Muscle of arm (tissue), 12 donors: ENCODE results near the gene HS1BP3. TPM values are rescaled to one million over a fixed set of nuclear protein-coding genes. Genes with fewer than 3 reads are reported as not detected.

Experiments
- DNase-seq: peaks from one replicate; pipeline ENCODE4 v3.0.0-alpha.2; 2013
- polyA plus RNA-seq, 12 donors: library from polyadenylated mRNA; unstranded; fragments of 120-200 nt; gene quantifications; one replicate each; pipeline ENCODE4 v1.2.1, GENCODE V29; 2013; ENCODE audit not compliant: insufficient read length in 12 of 12

HS1BP3 gene
- polyA plus RNA-seq, 12 donors, result 6.0 to 20.7 (median 8.5) TPM; not detected in 1

GRCh38 chr2:20589975-20590703 is 60.8 kb downstream of the HS1BP3 start:
- DNase-seq, result no peak

- DNase-seq, result no peak
Measured at GRCh38 chr2:20588918-20589871, 61.7 kb downstream of the HS1BP3 start.

DNA sequence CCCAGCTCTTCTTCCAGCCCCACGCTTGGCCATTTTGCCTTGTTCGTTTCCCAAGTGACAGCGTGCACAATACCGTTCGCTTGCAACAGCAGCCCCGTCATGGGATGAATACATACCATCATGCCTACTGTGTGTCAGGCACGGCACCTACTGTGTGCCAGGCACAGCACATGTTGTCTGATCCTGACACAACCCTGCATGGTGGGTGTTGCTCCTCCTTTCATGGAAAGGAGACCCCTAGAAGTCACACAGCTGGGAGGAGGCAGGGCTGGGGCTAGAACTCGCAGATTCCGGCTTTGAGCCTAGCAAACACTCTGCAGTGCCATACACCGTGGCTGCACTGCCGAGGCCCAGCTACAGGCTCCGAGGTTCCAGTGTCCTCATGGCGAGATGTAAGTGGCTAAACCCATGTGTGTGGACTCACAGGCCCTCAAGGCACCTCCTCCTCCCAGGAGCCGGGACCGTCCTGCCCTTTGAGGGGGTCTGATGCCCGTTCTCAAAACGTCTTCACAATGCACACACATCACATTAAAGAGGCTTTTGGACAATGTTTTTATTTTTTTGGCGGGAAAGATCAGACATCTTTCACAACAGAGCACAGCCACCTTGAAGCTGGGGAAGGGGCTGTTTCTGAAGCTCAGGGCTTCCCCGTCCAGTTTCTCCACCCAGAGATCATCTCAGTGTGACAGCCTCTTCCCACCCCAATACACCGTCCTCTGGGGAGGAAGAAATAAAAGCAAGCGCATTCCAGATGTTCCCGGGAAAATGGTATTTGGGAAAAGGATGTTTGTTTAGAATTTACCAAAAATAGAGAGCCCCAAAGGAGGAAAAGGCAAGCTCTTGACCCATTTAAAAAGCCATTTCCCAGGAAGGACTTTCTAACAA is 64.9 kb downstream of the HS1BP3 start:
- DNase-seq, result no peak

DNA sequence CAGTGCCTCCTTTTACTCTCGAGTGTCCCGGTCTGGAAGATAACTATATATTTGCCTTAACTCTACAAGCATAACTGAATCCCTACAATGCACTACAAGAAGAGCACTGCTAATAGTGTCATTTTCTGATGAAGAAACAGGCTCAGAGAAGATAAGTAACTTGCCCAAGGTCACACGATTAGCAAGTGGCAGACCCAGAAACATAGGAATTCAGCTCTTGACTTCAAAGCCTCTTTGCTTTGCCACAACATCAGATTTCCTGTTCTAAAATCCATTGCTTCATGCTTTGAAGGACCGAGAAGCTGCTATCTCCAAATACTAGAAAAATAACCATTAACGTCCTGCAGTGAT is 65.6 kb downstream of the HS1BP3 start:
- no peak for DNase-seq

- DNase-seq, result peak; percentile 48
Measured at GRCh38 chr2:20584399-20585358, 66.2 kb downstream of the HS1BP3 start.

- no peak for DNase-seq
Measured at GRCh38 chr2:20584045-20584398, 66.9 kb downstream of the HS1BP3 start.

GRCh38 chr2:20583425-20583881 is 67.4 kb downstream of the HS1BP3 start:
- no peak for DNase-seq

- no peak for DNase-seq
Measured at GRCh38 chr2:20582600-20583221, 68.2 kb downstream of the HS1BP3 start.

DNA sequence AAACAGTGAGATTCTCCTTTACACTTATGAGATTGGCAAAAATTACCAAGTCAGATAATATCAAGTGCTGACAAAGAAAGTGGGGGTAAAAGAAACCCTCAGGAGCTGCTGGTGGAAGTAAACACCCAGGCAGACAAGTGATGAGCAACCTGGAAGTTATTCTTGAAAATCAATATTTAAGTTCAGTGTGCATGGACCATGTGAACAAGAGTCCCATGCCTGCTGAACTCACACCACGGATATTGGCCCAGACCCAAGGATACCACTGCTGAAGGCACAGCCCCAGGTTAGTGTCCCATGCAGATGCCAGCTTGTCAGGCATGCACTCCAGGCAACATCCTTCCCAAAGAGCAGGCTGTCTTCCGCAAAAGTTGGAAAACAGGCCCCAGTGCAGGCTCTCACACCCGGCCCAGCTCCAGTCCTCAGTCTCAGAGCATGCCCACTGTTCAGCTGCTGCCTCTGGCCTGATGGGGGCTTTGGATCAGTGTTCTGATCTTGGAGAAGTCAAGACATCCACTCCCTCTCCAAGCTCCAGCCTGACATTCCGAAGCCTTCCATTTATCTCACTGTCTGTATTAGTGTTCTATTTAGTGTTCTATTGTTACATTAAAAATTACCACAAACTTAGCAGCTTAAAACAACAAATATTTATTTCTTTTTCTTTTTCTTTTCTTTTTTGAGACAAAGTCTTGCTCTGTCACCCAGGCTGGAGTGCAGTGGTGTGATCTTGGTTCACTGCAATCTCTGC is 70.0 kb downstream of the HS1BP3 start:
- no peak for DNase-seq

DNA sequence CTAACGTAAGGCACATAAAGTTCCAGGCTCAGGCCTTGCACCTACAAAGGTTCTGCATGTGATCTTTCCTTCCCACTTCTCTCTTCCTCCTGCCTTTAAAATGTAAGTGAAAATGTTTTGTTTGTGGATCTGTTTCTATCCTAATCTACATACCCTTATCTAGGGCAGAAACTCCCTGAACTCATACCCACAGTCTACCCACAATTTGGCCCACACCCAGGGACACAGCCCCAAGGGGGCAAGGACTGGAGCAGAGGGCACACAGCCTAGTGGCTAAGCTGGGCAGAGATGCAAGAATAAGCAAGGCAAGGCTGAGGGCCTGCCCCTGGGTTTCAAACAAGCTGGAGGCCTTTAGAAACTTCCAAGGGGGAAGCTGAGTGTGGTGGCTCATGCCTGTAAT is 71.0 kb downstream of the HS1BP3 start:
- no peak for DNase-seq

GRCh38 chr2:20578895-20579825 is 71.7 kb downstream of the HS1BP3 start:
- DNase-seq, result peak; percentile 88

- DNase-seq, result no peak
Measured at GRCh38 chr2:20578266-20578894, 72.5 kb downstream of the HS1BP3 start.

- no peak for DNase-seq
Measured at GRCh38 chr2:20577495-20578235, 73.2 kb downstream of the HS1BP3 start.

GRCh38 chr2:20576598-20577115 is 74.2 kb downstream of the HS1BP3 start:
- no peak for DNase-seq

DNA sequence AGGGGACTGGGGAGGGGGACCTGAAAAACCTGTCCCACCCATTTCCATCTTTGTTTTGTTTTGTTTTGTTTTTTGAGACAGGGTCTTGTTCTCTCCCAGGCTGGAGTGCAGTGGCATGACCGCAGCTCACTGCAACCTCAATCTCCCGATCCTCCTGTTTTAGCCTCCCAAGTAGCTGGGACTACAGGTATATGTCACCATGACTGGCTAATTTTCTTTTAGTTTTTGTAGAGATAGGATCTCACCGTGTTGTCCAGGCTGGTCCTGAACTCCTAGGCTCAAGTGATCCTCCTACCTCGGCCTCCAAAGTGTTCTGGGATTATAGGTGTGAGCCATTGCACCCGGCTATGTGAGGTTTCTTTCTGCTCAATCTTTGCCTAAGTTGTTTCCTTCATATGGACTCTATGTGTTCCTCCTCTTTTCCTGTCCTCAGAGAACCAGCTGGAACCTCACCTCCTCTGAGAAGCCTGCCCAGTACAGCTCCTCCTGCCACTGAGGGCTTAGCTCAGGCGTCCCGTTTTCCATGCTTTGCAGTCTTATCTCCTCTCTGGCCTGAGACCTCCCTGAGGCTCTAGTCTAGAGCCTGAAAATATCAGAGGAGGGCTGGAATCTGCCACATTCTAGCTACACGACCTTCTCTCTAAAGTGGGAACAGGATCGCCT is 74.8 kb downstream of the HS1BP3 start:
- DNase-seq, result no peak

DNA sequence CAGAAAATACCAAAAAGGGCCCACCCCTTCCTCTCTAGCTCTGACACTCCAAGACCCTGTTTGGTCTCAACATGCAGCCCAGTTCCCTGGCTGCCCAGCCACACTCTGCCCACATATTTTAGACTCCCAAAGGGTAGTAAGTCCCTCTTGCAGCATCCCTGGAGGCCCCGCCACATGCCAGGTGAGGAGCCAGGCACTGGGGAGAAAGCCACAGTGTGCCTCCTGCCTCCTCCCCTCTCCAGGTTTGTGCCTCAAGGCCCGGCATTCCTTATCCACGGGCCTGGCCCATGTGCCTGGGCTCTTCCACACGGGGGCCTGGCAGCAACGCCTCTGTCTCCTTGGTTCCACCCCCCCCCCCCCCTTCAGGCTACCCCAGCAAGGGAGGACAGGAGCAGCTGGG is 75.5 kb downstream of the HS1BP3 start:
- DNase-seq, result no peak
